ENCODE data around the gene C11orf58.

DNA sequence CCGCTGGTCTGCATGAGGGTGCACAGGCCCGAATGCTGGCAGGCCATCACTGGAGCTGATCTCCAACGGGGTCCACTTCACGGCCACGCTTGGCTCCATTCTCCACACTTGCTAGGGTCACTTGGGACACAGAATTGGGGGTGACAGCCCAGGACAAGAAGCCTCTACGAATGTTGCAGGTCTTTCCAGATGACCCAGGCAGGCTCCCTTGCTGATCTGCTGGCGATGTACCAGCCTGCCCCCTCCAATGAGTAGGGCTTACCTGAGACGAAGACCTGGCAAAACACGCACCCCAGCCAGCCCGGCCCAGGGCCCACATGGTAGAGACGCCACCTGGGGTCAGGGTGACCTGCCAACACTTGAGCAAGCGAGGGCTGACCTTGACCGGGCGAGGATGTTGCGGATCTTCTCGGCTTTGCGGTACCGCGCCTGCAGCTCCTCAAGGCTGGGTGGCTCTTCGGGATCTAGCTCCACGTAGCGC, 44.9 kb downstream of the C11orf58 start:
- TF ChIP-seq POLR2A (IDR thresholded peaks at IDR 0.05): no peak
- TF ChIP-seq, protein P1, sequence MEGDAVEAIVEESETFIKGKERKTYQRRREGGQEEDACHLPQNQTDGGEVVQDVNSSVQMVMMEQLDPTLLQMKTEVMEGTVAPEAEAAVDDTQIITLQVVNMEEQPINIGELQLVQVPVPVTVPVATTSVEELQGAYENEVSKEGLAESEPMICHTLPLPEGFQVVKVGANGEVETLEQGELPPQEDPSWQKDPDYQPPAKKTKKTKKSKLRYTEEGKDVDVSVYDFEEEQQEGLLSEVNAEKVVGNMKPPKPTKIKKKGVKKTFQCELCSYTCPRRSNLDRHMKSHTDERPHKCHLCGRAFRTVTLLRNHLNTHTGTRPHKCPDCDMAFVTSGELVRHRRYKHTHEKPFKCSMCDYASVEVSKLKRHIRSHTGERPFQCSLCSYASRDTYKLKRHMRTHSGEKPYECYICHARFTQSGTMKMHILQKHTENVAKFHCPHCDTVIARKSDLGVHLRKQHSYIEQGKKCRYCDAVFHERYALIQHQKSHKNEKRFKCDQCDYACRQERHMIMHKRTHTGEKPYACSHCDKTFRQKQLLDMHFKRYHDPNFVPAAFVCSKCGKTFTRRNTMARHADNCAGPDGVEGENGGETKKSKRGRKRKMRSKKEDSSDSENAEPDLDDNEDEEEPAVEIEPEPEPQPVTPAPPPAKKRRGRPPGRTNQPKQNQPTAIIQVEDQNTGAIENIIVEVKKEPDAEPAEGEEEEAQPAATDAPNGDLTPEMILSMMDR (IDR thresholded peaks at IDR 0.05 in 8 of 11, conservative IDR thresholded peaks at IDR 0.05 in 3 of 11): no peak
- TF ChIP-seq POLR2AphosphoS5 (IDR thresholded peaks at IDR 0.05): no peak

Measured in spleen (tissue), 7 donors.